GM21619 (cell line): Measurements from ENCODE around the gene PEAR1.
A peak's percentile ranks its signal among the peaks of the same experiment; 100 is the strongest.

Experiments
- ATAC-seq: cut with Tn5 transposase; IDR thresholded peaks from one replicate; pipeline ENCODE4 v1.9.1; 2021; ENCODE audit not compliant: unreplicated experiment

PEAR1 gene

GRCh38 chr1:156882543-156882942 lies 11.0 kb upstream of the PEAR1 start:
- no peak for ATAC-seq

DNA sequence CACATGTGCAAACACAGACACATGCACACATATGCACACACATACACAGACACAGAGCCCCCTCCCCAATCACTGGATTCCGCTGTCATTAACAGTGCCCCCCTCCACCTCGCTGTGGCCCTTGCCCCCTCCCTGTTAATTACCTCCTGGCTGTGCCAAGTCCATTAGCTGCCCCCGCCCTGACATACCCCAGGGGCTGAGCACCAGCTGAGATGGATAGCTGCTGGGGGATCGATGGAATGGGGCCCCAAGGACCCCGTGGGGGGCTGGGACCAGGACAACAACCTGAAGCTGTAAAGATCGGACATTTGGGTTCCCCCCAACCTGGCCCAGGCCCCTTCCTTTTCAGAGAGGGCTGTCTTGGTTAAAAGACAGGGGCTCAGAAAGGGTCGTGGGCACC lies 9.6 kb upstream of the PEAR1 start:
- no peak for ATAC-seq

DNA sequence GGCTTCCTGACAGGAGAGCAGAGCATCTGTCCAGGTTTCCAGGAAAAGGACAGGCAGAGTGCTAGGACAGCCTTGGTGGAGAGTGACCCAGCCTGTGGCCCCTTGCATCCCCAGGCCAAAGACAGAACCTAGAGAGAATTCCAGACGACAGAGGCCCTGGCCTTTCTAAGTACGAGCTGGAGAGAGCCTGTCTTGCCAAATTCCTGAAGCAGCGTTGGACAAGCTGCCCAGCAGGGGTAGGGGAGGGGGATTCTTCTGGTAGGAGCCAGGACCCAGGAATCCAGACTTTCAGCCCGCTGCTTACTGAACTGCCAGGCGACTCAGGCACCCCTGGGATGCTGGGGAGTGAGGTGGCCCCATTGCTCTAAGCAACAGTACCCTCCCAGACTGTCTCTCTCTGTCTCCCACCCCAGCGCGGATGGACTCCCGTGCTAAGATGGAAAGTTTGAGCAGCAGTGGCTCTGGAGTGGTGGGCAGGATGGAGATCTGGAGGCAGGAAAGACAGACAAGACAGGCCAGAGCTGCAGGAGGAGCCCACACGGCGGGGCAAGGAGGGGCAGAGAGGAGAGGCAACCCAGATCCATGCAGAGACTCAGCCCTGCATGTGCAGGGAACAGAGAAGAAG lies 8.8 kb upstream of the PEAR1 start:
- no peak for ATAC-seq

- ATAC-seq, result no peak
Observed at GRCh38 chr1:156885314-156885713, 8.2 kb upstream of the PEAR1 start.

GRCh38 chr1:156885880-156886355 lies 7.6 kb upstream of the PEAR1 start:
- ATAC-seq, result no peak

DNA sequence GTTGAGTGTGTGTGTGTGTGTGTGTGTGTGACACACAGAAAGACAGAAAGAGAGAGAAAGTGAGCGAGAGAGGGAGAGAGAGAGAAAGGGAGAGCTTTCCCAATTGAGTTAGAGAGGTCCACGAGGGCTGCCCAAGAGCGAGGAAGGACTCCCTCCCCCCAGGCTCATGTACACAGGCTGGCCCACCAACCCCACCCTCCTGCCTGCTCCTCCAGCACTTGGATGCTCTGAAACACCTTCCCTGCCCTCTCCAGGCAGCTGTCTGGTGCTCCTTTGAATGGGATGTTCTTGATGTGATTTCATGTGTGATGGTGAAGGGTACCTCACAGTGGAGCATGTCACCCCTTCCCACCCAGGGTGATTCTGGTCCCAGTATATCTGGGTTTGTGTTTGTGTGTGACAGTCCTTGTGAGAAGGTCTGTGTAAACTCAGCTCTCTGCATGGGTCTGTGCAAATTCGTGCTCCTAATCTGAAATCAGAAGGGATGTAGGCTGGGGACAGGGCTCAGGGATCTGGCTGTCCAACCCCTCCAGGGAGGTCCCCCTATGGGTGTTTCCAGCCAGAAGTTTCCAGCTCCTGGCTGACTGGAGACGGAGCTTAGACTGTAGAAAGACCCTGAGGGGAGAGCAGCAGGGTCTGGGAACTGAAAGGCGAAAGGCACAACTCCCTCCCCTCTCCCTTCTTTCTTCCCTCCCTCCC lies 6.8 kb upstream of the PEAR1 start:
- ATAC-seq, result no peak

DNA sequence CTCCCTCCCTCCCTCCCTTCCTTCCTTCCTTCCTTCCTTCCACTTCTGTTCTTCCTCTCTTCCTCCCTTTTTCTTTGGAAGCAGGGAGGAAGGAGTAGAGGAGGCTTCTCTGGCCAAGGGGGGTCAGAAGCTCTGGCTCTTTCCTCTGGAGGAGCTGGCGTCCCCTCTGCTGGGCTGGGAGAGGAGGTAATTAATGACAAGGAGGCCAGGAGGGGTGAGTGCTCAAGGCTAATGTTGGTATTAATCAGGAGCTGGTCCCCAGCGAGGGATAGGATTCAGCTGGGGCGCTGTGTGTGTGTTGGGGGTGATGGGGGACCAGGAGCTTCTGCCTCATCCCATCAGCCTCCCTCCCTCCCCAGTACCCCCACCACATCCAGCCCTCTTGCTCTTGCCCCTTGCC lies 6.2 kb upstream of the PEAR1 start:
- ATAC-seq, result no peak

DNA sequence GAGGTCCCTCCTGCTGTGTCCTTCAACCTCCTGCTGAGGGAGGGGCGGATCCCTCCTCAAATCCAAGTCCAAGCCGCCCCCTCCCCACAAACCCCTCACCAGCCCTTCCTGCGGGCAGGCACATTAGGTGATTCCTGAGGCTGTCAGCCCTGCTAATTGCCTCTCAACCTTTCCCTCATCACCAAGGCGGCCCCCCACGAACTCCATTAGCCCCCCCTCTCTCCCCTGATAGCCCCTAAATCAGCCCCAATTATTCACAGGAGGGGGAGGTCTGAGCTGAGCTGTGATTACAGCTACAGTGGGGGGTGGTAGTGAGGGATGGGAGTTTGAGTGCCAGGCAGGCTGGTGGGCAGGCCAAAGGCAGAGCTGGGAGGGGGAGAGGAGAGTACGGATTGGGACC lies 5.8 kb upstream of the PEAR1 start:
- no peak for ATAC-seq

DNA sequence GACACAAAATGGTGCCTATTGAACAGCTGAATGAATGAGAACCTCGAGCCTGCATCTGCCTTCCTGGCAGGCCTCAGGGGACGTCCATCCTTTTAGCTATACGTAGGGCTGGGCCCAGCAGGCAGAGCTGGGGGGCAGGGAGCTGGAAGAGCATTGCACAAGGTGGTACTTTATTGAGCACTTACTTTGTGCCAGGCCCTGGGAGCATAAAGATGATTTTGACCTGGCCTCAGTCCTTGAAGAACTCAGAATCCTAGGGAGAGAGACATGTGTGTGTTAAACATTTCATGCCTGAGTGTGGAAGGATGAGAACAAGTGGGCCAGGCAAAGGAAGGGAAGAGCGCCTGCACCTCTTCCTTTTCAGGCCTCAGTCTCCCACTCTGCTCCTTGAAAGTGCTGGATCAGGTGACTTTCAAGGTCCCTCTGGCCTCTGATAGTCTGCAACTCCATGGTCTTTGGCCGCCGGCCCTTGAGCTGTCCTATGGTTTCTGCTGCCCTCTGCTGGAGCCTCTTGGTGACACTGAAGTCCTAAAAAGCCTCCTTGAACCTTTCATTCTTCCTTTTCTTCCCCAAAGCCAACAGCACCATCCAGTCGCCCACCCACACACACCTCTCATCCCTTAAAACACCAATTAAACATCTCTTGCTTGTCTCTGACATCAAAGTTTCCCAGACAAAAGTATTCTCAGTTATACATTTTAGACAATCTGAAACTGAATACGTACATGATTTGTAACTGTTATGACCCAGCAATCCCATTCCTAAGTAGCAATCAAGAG lies 3.5 kb upstream of the PEAR1 start:
- ATAC-seq, result no peak

- peak; percentile 75 for ATAC-seq
Observed at GRCh38 chr1:156892190-156893047, 1.1 kb upstream of the PEAR1 start.

DNA sequence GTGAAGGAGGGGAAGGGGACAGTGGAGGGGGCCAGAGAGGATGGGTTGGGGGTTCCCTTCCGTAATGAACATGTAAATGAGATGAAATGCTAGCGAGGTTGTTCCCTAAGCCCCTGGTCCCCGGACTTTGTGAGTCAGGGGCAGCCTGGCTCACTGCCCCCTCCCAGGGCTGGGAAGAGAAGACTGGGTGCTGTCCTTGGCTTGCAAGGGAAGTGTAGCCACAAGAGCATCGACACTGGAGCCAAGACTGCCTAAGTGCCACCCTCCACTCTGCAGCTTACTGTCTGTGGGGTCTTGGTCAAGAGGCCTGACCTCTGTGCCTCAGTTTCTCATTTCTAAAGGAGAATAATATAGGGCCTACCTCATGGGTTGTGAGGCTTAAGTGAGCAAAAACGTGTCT lies 483 bp downstream of the PEAR1 start:
- no peak for ATAC-seq

GRCh38 chr1:156894711-156895454 lies 1.4 kb downstream of the PEAR1 start:
- ATAC-seq, result no peak

GRCh38 chr1:156895455-156895812 lies 1.9 kb downstream of the PEAR1 start:
- no peak for ATAC-seq

GRCh38 chr1:156895927-156896326 lies 2.4 kb downstream of the PEAR1 start:
- no peak for ATAC-seq

GRCh38 chr1:156896490-156897033 lies 3.0 kb downstream of the PEAR1 start:
- ATAC-seq, result no peak

- no peak for ATAC-seq
Observed at GRCh38 chr1:156897078-156897825, 3.7 kb downstream of the PEAR1 start.

GRCh38 chr1:156898161-156898566 lies 4.6 kb downstream of the PEAR1 start:
- ATAC-seq, result no peak

DNA sequence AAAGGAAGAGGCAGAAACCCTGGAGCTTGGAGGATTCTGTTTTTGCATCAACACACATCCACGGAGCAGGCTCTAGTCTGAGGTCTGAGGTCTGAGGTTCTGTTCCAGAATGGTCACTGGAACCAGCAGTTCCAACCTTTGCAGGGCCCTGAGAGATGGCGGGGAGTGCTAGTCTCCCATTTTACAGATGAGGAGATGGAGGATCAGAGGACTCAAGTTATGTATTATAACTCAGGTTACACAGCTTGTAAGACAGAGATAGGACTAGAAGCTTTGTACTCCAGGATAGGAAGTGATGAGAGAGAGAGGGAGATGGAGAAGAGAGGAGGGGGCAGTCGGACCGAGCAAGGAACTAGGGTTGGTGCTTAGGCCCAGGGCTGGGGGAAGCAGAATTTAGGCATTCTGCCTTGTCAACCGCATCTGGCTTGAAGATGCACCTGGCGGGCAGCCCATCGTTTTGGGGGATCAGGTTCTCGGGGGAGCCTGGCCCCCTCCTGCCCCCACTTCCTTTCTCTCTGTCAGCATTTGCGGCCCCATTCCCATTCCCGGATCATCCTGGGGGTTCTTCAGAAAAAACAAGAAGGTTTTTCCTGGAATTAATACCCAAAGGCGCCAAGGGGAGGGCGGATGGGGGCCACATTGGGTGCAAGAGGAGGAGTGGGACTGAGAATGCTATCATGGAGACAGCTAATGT lies 5.6 kb downstream of the PEAR1 start:
- ATAC-seq, result no peak
